Measurements from ENCODE around the gene ID1. TPM values are rescaled to one million over a fixed set of nuclear protein-coding genes. Genes with fewer than 3 reads are reported as not detected.
"Not testable (repeated sequence)": the region's sequence is repeated elsewhere in the genome, so short reads cannot be mapped to it uniquely, and the experiment has no call there.

Gene ID1
- total RNA-seq, 4 donors from 2014 or later = 1,083 to 1,350 (median 1,205) TPM

GRCh38 chr20:31606804-31607639, 1.9 kb downstream of the ID1 start:
- Histone ChIP-seq H3K36me3 (peaks cover 12 to 17% of the 10 kb centered on the region in 2 donors), H3K27ac (peak overlapping the region; percentile 97 to 99 (median 98)), H3K9me3 (no peaks in the 10 kb centered on the region), H3K4me1 (peaks cover 52 to 58% of the 10 kb centered on the region in 2 donors), H3K4me3 (replicated peaks in 1 of 3) (peak overlapping the region; percentile 84 to 99 (median 90)), H3K27me3 (no peaks in the 10 kb centered on the region)
- 15 to 23% methylated on average over 4 to 8 of the region's 8 CpGs for WGBS, 2 donors
- peak; percentile 64 to 79 for DNase-seq
- TF ChIP-seq CTCF (IDR thresholded peaks at IDR 0.05) (no peak), POLR2A (IDR thresholded peaks at IDR 0.05) (peak; percentile 9 to 60)
- intact Hi-C loops (cut with DNase I) = no loop called here

- WGBS, 2 donors = 26 to 31% methylated on average over 9 of the region's 9 CpGs
- H3K27me3 ChIP-seq = no peaks in the 10 kb centered on the region
- no peaks in the 10 kb centered on the region for H3K9me3 ChIP-seq
- H3K4me3 ChIP-seq (replicated peaks in 1 of 3) = peak overlapping the region; percentile 84 to 99 (median 90)
- no peak for TF ChIP-seq CTCF (IDR thresholded peaks at IDR 0.05)
- TF ChIP-seq POLR2A (IDR thresholded peaks at IDR 0.05) = no peak
- H3K4me1 ChIP-seq = peaks cover 58 to 59% of the 10 kb centered on the region in 2 donors
- no peak for DNase-seq
- peaks cover 12 to 17% of the 10 kb centered on the region in 2 donors for H3K36me3 ChIP-seq
- intact Hi-C loops (cut with DNase I) = no loop called here
- peak overlapping the region; percentile 97 to 99 (median 98) for H3K27ac ChIP-seq
These were observed 2.7 kb downstream of the ID1 start for GRCh38 chr20:31607640-31608250.

GRCh38 chr20:31608251-31608945, 3.3 kb downstream of the ID1 start:
- DNase-seq = peak; percentile 99
- Histone ChIP-seq H3K4me3 (replicated peaks in 1 of 3) (peak overlapping the region in 1 of 3 donors; percentile 90), H3K36me3 (peaks cover 12 to 17% of the 10 kb centered on the region in 2 donors), H3K27me3 (no peaks in the 10 kb centered on the region), H3K27ac (peak overlapping the region; percentile 97 to 99 (median 98)), H3K4me1 (peaks cover 52% of the 10 kb centered on the region in 2 donors), H3K9me3 (no peaks in the 10 kb centered on the region)
- peak in 1 of 6 experiments; percentile 6 for TF ChIP-seq CTCF (IDR thresholded peaks at IDR 0.05)
- peak; percentile 31 to 91 for TF ChIP-seq POLR2A (IDR thresholded peaks at IDR 0.05)
- intact Hi-C loops (cut with DNase I) = no loop called here
- 5 to 8% methylated on average over 30 of the region's 45 CpGs for WGBS, 2 donors

GRCh38 chr20:31612271-31612640, 7.2 kb downstream of the ID1 start:
- 91 to 94% methylated on average over 12 of the region's 12 CpGs for WGBS, 2 donors
- not testable (repeated sequence) for H3K27me3 ChIP-seq; H3K9me3 ChIP-seq; H3K4me3 ChIP-seq (replicated peaks in 1 of 3); DNase-seq; H3K36me3 ChIP-seq
- intact Hi-C loops (cut with DNase I) = loop anchor here (2.0 kb wide), 1 partner anchor 49 kb away; no protein-coding TSS in a partner anchor
- Histone ChIP-seq H3K4me1 (peaks cover 46% of the 10 kb centered on the region in 2 donors), H3K27ac (peak overlapping the region; percentile 86 to 98 (median 97))

GRCh38 chr20:31615416-31615815, 10.3 kb downstream of the ID1 start:
- WGBS, 2 donors = 91 to 100% methylated on average over 8 of the region's 8 CpGs
- TF ChIP-seq POLR2A (IDR thresholded peaks at IDR 0.05) (no peak), CTCF (IDR thresholded peaks at IDR 0.05) (no peak)
- Histone ChIP-seq H3K27me3 (no peaks in the 10 kb centered on the region), H3K4me3 (replicated peaks in 1 of 3) (no peak overlapping the region), H3K4me1 (peaks cover 23 to 24% of the 10 kb centered on the region in 2 donors), H3K36me3 (no peaks in the 10 kb centered on the region), H3K27ac (no peak overlapping the region), H3K9me3 (no peaks in the 10 kb centered on the region)
- intact Hi-C loops (cut with DNase I) = no loop called here
- DNase-seq = no peak

Data from thyroid gland (tissue), 4 donors.